ENCODE results near the gene MTA2. TPM values are rescaled to one million over a fixed set of nuclear protein-coding genes. Genes with fewer than 3 reads are reported as not detected.

MTA2 gene
- total RNA-seq, 1 donor from 2014 or later, result 162 TPM

GRCh38 chr11:62614275-62614674, 12.6 kb upstream of the MTA2 start:
- peak; percentile 73 for DNase-seq (ENCODE audit: low read depth)
- peaks cover 10% of the 10 kb centered on the region for H3K36me3 ChIP-seq (ENCODE audit: control insufficient read depth, insufficient read depth, low read length)
- no peaks in the 10 kb centered on the region for H3K27me3 ChIP-seq (ENCODE audit: control insufficient read depth, insufficient read depth, low read length)
- no peak for TF ChIP-seq CTCF (IDR thresholded peaks at IDR 0.05; ENCODE audit: insufficient read depth, low read length, severe bottlenecking)
- H3K4me3 ChIP-seq (ENCODE audit: low read depth, low read length), result no peak overlapping the region
- FAIRE-seq, result peak; percentile 84

- Histone ChIP-seq H3K36me3 (ENCODE audit: control insufficient read depth, insufficient read depth, low read length) (peaks cover 13% of the 10 kb centered on the region), H3K27me3 (ENCODE audit: control insufficient read depth, insufficient read depth, low read length) (no peaks in the 10 kb centered on the region), H3K4me3 (ENCODE audit: low read depth, low read length) (no peak overlapping the region)
- TF ChIP-seq CTCF (IDR thresholded peaks at IDR 0.05; ENCODE audit: insufficient read depth, low read length, severe bottlenecking), result no peak
- no peak for DNase-seq (ENCODE audit: low read depth)
- FAIRE-seq, result no peak
Measured at GRCh38 chr11:62613291-62613778, 11.7 kb upstream of the MTA2 start.

- peak; percentile 58 for DNase-seq (ENCODE audit: low read depth)
- Histone ChIP-seq H3K4me3 (ENCODE audit: low read depth, low read length) (peak within 1 kb of the TSS; percentile 52), H3K36me3 (ENCODE audit: control insufficient read depth, insufficient read depth, low read length) (peaks cover 13% of the 10 kb centered on the region), H3K27me3 (ENCODE audit: control insufficient read depth, insufficient read depth, low read length) (no peaks in the 10 kb centered on the region)
- TF ChIP-seq CTCF (IDR thresholded peaks at IDR 0.05; ENCODE audit: insufficient read depth, low read length, severe bottlenecking), result peak; percentile 96
- FAIRE-seq, result no peak
Measured at GRCh38 chr11:62612366-62613290, 11.0 kb upstream of the MTA2 start, which contains the start of the genes EML3 and ROM1. EML3 (minus strand) TSS chr11:62612775; CDS start chr11:62612457, 318 bp downstream. ROM1 (plus strand) TSS chr11:62613257; CDS start chr11:62613282, 25 bp downstream.

GRCh38 chr11:62611705-62612365, 10.2 kb upstream of the MTA2 start:
- Histone ChIP-seq H3K4me3 (ENCODE audit: low read depth, low read length) (peak overlapping the region; percentile 52), H3K36me3 (ENCODE audit: control insufficient read depth, insufficient read depth, low read length) (peaks cover 10% of the 10 kb centered on the region), H3K27me3 (ENCODE audit: control insufficient read depth, insufficient read depth, low read length) (no peaks in the 10 kb centered on the region)
- peak; percentile 12 for TF ChIP-seq CTCF (IDR thresholded peaks at IDR 0.05; ENCODE audit: insufficient read depth, low read length, severe bottlenecking)
- DNase-seq (ENCODE audit: low read depth), result no peak
- no peak for FAIRE-seq

GRCh38 chr11:62610814-62611704, 9.4 kb upstream of the MTA2 start:
- DNase-seq (ENCODE audit: low read depth) (no peak), FAIRE-seq (no peak)
- TF ChIP-seq CTCF (IDR thresholded peaks at IDR 0.05; ENCODE audit: insufficient read depth, low read length, severe bottlenecking), result no peak
- H3K27me3 ChIP-seq (ENCODE audit: control insufficient read depth, insufficient read depth, low read length), result no peaks in the 10 kb centered on the region
- peaks cover 6% of the 10 kb centered on the region for H3K36me3 ChIP-seq (ENCODE audit: control insufficient read depth, insufficient read depth, low read length)
- peak overlapping the region; percentile 52 for H3K4me3 ChIP-seq (ENCODE audit: low read depth, low read length)
